Testis (tissue), 2 donors: ENCODE measurements around the gene KIR2DL1.
"Not testable (repeated sequence)": the region's sequence is repeated elsewhere in the genome, so short reads cannot be mapped to it uniquely, and the experiment has no call there.

ENCODE experiments used
- CTCF ChIP-seq, 3 experiments: fragments of 450-650 bp in 2 of 3; fragments of 200-600 bp in 1 of 3; sonication (generic) in 1 of 3; IDR thresholded peaks; one replicate each; pipeline ENCODE4 v1.5.1; 2016 to 2019; ENCODE audit warnings: antibody characterized with exemption in 3 of 3, mild to moderate bottlenecking in 2 of 3, moderate library complexity in 1 of 3
- POLR2A ChIP-seq: fragments of 450-650 bp; IDR thresholded peaks from one replicate; pipeline ENCODE4 v1.6.1; 2017; ENCODE audit warnings: antibody characterized with exemption, mild to moderate bottlenecking, moderate library complexity

GRCh38 chr19:54782916-54783315, 13.3 kb downstream of the KIR2DL1 start:
- TF ChIP-seq POLR2A; CTCF (IDR thresholded peaks at IDR 0.05): not testable (repeated sequence)
